GM21367 (cell line): ENCODE results near the gene ANKRA2.

ENCODE experiments used
- ATAC-seq: cut with Tn5 transposase; IDR thresholded peaks from one replicate; pipeline ENCODE4 v1.9.1; 2021; ENCODE audit not compliant: unreplicated experiment

ANKRA2 gene

DNA sequence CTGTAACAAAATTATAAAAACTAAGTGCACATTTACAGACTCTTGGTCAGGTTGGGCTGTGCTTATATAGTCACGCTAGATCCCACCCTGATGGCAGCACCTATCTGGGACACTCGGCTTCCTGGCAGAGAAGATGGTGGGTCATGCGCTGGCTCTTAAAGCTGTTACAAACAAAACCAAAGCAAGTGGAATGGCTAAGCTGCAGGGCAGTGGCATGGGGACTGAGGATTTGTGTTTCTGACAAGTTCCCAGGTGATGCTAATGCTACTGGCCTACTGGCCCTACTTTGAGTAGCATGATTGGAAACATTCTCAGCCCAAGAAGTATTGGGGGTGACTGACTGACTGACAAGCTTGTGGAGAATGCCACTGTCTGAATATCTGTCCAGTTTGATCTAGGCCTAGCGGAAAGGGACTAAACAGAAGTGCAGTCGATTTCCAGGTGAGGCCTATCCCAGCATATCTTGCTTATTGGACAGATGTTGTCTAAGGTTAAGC, 58.9 kb downstream of the ANKRA2 start:
- no peak for ATAC-seq
